ENCODE results near the gene GULP1. TPM values are rescaled to one million over a fixed set of nuclear protein-coding genes. Genes with fewer than 3 reads are reported as not detected.

Gene GULP1
- total RNA-seq, 1 experiment from 2014 or later: 75.1 TPM

DNA sequence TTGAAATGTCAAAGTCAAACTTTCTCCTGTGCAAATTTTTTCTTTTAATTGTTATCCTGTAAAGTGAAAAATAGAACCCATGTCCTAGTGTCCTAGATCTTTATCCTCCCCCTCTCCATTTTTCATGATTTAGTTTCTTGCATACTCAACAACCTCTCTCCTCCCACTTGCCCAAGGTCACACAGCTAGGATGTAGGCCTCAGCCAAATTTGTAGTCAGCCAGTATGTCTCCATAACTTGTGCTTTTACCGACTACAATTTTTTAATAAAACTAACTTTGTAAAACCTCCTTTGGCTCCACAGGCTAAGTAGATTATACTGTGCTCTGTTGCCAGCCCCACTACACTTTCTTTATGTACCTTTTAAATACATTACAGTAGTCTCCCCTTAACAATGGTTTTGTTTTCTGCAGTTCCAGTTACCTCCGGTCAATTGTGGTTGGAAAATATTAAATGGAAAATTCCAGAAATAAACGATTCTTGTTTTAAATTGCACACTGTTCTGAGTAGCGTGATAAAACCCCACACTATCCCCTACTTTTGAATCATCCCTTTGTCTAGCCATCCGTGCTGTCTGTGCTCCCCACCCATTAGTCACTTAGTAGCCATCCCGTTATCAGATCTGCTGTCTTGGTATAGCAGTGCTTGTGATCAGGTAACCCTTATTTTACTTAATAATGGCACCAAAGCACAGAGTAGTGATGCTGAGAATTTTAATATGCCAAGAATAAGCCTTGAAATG lies 22.8 kb downstream of the GULP1 start (continued):
- TF ChIP-seq, protein P1, sequence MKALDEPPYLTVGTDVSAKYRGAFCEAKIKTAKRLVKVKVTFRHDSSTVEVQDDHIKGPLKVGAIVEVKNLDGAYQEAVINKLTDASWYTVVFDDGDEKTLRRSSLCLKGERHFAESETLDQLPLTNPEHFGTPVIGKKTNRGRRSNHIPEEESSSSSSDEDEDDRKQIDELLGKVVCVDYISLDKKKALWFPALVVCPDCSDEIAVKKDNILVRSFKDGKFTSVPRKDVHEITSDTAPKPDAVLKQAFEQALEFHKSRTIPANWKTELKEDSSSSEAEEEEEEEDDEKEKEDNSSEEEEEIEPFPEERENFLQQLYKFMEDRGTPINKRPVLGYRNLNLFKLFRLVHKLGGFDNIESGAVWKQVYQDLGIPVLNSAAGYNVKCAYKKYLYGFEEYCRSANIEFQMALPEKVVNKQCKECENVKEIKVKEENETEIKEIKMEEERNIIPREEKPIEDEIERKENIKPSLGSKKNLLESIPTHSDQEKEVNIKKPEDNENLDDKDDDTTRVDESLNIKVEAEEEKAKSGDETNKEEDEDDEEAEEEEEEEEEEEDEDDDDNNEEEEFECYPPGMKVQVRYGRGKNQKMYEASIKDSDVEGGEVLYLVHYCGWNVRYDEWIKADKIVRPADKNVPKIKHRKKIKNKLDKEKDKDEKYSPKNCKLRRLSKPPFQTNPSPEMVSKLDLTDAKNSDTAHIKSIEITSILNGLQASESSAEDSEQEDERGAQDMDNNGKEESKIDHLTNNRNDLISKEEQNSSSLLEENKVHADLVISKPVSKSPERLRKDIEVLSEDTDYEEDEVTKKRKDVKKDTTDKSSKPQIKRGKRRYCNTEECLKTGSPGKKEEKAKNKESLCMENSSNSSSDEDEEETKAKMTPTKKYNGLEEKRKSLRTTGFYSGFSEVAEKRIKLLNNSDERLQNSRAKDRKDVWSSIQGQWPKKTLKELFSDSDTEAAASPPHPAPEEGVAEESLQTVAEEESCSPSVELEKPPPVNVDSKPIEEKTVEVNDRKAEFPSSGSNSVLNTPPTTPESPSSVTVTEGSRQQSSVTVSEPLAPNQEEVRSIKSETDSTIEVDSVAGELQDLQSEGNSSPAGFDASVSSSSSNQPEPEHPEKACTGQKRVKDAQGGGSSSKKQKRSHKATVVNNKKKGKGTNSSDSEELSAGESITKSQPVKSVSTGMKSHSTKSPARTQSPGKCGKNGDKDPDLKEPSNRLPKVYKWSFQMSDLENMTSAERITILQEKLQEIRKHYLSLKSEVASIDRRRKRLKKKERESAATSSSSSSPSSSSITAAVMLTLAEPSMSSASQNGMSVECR (CRISPR knock-in tag; IDR thresholded peaks at IDR 0.05; ENCODE audit: borderline replicate concordance): no peak
- TF ChIP-seq, protein P2, sequence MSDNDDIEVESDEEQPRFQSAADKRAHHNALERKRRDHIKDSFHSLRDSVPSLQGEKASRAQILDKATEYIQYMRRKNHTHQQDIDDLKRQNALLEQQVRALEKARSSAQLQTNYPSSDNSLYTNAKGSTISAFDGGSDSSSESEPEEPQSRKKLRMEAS (CRISPR knock-in tag; IDR thresholded peaks at IDR 0.05): no peak
- TF ChIP-seq NFE2L1 (CRISPR knock-in tag; IDR thresholded peaks at IDR 0.05): no peak
- TF ChIP-seq IRF2 (CRISPR knock-in tag; IDR thresholded peaks at IDR 0.05; ENCODE audit: borderline replicate concordance, low read depth): no peak

DNA sequence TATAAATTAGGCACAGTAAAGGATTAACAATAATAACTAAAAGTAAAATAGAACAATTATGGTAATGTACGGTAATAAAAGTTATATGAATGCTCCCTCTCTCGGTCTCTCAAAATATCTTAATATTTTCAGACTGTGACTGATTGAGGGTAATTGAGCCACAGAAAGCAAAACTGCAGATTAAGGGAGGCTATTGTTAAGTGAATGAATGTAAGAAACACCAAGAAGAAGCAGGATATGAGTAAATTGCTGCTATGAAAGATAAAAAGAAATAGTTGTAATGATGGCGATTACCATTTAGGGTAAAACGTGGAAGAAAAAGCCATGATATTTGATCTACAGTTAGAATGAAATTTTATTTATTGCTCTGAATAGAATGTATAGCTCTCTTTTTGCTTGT lies 24.1 kb downstream of the GULP1 start:
- H3K27me3 Mint-ChIP-seq (ENCODE audit: low read depth): no peaks in the 10 kb centered on the region
- CTCF ChIA-PET: no interaction called here
- no peak overlapping the region for H3K4me3 Mint-ChIP-seq
- peaks cover 19% of the 10 kb centered on the region for H3K36me3 Mint-ChIP-seq
- peaks cover 15% of the 10 kb centered on the region for H3K9me3 Mint-ChIP-seq
- H3K27ac Mint-ChIP-seq: 0 out of 2 replicates have a peak overlapping the region, but pooled peaks have one; percentile 69
- peaks cover 66% of the 10 kb centered on the region for H3K4me1 Mint-ChIP-seq
- DNase-seq (ENCODE audit: low spot score) (no peak), ATAC-seq (no peak)
- TF ChIP-seq, protein P3, sequence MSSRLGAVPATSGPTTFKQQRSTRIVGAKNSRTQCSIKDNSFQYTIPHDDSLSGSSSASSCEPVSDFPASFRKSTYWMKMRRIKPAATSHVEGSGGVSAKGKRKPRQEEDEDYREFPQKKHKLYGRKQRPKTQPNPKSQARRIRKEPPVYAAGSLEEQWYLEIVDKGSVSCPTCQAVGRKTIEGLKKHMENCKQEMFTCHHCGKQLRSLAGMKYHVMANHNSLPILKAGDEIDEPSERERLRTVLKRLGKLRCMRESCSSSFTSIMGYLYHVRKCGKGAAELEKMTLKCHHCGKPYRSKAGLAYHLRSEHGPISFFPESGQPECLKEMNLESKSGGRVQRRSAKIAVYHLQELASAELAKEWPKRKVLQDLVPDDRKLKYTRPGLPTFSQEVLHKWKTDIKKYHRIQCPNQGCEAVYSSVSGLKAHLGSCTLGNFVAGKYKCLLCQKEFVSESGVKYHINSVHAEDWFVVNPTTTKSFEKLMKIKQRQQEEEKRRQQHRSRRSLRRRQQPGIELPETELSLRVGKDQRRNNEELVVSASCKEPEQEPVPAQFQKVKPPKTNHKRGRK (CRISPR knock-in tag; IDR thresholded peaks at IDR 0.05; ENCODE audit: borderline replicate concordance): no peak
- TF ChIP-seq NFATC4 (CRISPR knock-in tag; IDR thresholded peaks at IDR 0.05): no peak
- TF ChIP-seq, protein P4, sequence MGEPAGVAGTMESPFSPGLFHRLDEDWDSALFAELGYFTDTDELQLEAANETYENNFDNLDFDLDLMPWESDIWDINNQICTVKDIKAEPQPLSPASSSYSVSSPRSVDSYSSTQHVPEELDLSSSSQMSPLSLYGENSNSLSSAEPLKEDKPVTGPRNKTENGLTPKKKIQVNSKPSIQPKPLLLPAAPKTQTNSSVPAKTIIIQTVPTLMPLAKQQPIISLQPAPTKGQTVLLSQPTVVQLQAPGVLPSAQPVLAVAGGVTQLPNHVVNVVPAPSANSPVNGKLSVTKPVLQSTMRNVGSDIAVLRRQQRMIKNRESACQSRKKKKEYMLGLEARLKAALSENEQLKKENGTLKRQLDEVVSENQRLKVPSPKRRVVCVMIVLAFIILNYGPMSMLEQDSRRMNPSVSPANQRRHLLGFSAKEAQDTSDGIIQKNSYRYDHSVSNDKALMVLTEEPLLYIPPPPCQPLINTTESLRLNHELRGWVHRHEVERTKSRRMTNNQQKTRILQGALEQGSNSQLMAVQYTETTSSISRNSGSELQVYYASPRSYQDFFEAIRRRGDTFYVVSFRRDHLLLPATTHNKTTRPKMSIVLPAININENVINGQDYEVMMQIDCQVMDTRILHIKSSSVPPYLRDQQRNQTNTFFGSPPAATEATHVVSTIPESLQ (CRISPR knock-in tag; IDR thresholded peaks at IDR 0.05): no peak
- TF ChIP-seq, protein P5, sequence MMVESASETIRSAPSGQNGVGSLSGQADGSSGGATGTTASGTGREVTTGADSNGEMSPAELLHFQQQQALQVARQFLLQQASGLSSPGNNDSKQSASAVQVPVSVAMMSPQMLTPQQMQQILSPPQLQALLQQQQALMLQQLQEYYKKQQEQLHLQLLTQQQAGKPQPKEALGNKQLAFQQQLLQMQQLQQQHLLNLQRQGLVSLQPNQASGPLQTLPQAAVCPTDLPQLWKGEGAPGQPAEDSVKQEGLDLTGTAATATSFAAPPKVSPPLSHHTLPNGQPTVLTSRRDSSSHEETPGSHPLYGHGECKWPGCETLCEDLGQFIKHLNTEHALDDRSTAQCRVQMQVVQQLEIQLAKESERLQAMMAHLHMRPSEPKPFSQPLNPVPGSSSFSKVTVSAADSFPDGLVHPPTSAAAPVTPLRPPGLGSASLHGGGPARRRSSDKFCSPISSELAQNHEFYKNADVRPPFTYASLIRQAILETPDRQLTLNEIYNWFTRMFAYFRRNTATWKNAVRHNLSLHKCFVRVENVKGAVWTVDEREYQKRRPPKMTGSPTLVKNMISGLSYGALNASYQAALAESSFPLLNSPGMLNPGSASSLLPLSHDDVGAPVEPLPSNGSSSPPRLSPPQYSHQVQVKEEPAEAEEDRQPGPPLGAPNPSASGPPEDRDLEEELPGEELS (CRISPR knock-in tag; IDR thresholded peaks at IDR 0.05): no peak
- TF ChIP-seq ZNF138 (CRISPR knock-in tag; conservative IDR thresholded peaks at IDR 0.05): no peak
- TF ChIP-seq OVOL2 (CRISPR knock-in tag; IDR thresholded peaks at IDR 0.05; ENCODE audit: borderline replicate concordance): no peak
- no peak for TF ChIP-seq EMX1 (CRISPR knock-in tag; IDR thresholded peaks at IDR 0.05)
- TF ChIP-seq SMAD3 (CRISPR knock-in tag; IDR thresholded peaks at IDR 0.05; ENCODE audit: borderline replicate concordance): no peak
- no peak for TF ChIP-seq ZNF121 (CRISPR knock-in tag; IDR thresholded peaks at IDR 0.05)
- TF ChIP-seq, protein P6, sequence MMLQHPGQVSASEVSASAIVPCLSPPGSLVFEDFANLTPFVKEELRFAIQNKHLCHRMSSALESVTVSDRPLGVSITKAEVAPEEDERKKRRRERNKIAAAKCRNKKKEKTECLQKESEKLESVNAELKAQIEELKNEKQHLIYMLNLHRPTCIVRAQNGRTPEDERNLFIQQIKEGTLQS (CRISPR knock-in tag; conservative IDR thresholded peaks at IDR 0.05): no peak
- TF ChIP-seq FOXP1 (CRISPR knock-in tag; IDR thresholded peaks at IDR 0.05; ENCODE audit: borderline replicate concordance): no peak
- no peak for TF ChIP-seq FOXK1 (CRISPR knock-in tag; IDR thresholded peaks at IDR 0.05)
- TF ChIP-seq NR1H2 (CRISPR knock-in tag; IDR thresholded peaks at IDR 0.05): no peak
- no peak for TF ChIP-seq TP53 (CRISPR knock-in tag; IDR thresholded peaks at IDR 0.05)
- TF ChIP-seq, protein P7, sequence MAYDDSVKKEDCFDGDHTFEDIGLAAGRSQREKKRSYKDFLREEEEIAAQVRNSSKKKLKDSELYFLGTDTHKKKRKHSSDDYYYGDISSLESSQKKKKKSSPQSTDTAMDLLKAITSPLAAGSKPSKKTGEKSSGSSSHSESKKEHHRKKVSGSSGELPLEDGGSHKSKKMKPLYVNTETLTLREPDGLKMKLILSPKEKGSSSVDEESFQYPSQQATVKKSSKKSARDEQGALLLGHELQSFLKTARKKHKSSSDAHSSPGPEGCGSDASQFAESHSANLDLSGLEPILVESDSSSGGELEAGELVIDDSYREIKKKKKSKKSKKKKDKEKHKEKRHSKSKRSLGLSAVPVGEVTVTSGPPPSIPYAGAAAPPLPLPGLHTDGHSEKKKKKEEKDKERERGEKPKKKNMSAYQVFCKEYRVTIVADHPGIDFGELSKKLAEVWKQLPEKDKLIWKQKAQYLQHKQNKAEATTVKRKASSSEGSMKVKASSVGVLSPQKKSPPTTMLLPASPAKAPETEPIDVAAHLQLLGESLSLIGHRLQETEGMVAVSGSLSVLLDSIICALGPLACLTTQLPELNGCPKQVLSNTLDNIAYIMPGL (CRISPR knock-in tag; IDR thresholded peaks at IDR 0.05): no peak
- no peak for TF ChIP-seq ETV6 (CRISPR knock-in tag; IDR thresholded peaks at IDR 0.05)
- TF ChIP-seq SOX15 (CRISPR knock-in tag; IDR thresholded peaks at IDR 0.05): no peak
- TF ChIP-seq, protein P8, sequence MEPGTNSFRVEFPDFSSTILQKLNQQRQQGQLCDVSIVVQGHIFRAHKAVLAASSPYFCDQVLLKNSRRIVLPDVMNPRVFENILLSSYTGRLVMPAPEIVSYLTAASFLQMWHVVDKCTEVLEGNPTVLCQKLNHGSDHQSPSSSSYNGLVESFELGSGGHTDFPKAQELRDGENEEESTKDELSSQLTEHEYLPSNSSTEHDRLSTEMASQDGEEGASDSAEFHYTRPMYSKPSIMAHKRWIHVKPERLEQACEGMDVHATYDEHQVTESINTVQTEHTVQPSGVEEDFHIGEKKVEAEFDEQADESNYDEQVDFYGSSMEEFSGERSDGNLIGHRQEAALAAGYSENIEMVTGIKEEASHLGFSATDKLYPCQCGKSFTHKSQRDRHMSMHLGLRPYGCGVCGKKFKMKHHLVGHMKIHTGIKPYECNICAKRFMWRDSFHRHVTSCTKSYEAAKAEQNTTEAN (CRISPR knock-in tag; IDR thresholded peaks at IDR 0.05): no peak
- POLR2A ChIA-PET: no interaction called here

All from WTC11 (cell line).